GM10266 (cell line): ENCODE results near the gene PRPH.
A peak's percentile ranks its signal among the peaks of the same experiment; 100 is the strongest.
"Not testable (repeated sequence)": the region's sequence is repeated elsewhere in the genome, so short reads cannot be mapped to it uniquely, and the experiment has no call there.

Source experiments
- DNase-seq: peaks from one replicate; pipeline ENCODE4 v3.0.0; 2012; ENCODE audit errors: extremely low spot score
- CTCF ChIP-seq: IDR thresholded peaks from 2 replicates; pipeline ENCODE4 v1.5.1; 2012; ENCODE audit warnings: mild to moderate bottlenecking, low read depth; ENCODE audit not compliant: control insufficient read depth, insufficient read depth; ENCODE audit errors: missing control alignments

Gene PRPH

GRCh38 chr12:49260166-49260565 is 34.8 kb upstream of the PRPH start:
- DNase-seq: no peak
- TF ChIP-seq CTCF: no peak

DNA sequence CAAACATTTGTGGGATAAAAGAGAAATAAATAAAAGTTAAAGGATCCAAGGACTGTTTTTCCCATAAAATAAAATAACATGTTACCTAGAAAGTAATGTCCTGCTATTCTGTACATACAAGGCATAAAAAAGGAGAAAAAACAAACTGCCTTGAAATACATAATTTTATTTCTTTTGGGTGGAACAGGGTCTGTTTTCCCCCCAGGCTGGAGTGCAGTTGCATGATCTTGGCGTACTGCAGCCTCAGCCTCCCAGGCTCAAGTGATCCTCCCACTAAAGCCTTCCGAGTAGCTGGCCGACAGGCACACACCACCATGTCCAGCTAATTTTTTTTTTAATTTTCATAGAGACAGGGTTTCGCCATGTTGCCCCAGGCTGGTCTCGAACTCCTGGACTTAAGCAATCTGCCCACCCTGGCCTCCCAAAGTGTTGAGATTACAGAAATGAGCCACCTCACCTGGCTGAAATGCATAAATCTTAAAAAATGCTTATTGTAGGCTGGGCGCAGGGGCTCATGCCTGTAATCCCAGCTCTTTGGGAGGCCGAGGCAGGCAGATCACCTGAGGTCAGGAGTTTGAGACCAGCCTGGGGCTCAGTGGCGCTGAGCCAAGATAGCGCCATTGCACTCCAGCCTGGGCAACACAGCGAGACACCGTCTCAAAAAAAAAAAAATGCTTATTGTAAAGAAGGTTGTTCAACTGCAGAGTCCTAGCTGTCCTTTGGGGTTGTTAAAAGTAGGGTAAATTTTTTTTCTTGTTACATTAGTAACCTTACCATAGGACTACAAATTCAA is 34.2 kb upstream of the PRPH start:
- no peak for DNase-seq
- no peak for TF ChIP-seq CTCF

DNA sequence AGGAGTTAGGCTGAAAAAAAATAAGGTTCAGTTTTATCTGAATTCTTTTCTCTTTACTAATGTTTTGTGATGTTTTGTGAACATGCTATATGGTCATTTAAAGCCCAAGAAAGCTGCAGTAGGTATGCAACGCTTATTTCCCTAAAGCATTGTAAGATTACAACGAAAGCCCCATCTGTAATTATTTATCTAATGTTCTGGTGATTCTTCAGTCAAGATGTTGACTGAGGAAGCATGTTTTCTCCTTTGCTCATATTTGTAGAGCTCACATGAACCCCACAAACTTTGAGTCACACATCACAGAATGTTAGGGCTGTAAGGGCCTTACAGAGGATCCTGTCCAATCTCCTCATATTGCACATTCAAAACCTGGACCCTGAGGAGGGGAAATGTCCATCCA is 33.2 kb upstream of the PRPH start:
- no peak for DNase-seq
- no peak for TF ChIP-seq CTCF

- no peak for TF ChIP-seq CTCF
- DNase-seq: no peak
Observed at GRCh38 chr12:49263400-49263763, 31.6 kb upstream of the PRPH start.

GRCh38 chr12:49264466-49264872 is 30.5 kb upstream of the PRPH start:
- no peak for TF ChIP-seq CTCF
- DNase-seq: peak; percentile 80

GRCh38 chr12:49264873-49265792 is 29.8 kb upstream of the PRPH start, which contains the start of gene TUBA1C:
TUBA1C (plus strand) TSS chr12:49265082; CDS start chr12:49265182, 100 bp downstream.
- peak; percentile 5 for TF ChIP-seq CTCF

DNA sequence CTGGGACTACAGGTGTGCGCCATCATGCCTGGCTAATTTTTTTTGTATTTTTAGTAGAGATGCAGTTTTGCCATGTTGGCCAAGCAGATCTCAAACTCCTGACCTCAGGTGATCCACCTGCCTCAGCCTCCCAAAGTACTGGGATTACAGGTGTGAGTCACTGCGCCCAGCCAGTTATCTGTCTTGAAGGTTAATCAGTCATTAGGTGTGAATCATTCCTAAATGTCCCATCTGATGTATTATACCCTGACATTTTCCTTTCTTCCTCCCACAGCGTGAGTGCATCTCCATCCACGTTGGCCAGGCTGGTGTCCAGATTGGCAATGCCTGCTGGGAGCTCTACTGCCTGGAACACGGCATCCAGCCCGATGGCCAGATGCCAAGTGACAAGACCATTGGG is 25.8 kb upstream of the PRPH start:
- not testable (repeated sequence) for DNase-seq

More at GRCh38 chr12:49264873-49265792, 29.8 kb upstream of the PRPH start, which contains the start of gene TUBA1C:
- DNase-seq: peak; percentile 99
